Cardiac muscle cell (in vitro differentiated cells and primary cell): ENCODE data around the gene BCORL1. TPM values are rescaled to one million over a fixed set of nuclear protein-coding genes. Genes with fewer than 3 reads are reported as not detected.

Experiments
- DNase-seq, 2 donors: peaks; one replicate each; pipeline versions ENCODE4 v3.0.0 to v3.0.0-alpha.2; 2010 to 2017; ENCODE audit warnings: low read depth in 1 of 2, low spot score in 1 of 2
- H3K27ac ChIP-seq: fragments of 200-600 bp; sonication (generic); 2 replicates; pipeline ENCODE4 v1.5.1; 2016
- H3K27me3 ChIP-seq: fragments of 200-600 bp; sonication (generic); 2 replicates; pipeline ENCODE4 v1.6.0; 2016; ENCODE audit warnings: control low read depth
- H3K36me3 ChIP-seq: fragments of 200-600 bp; sonication (generic); 2 replicates; pipeline ENCODE4 v1.5.1; 2016; ENCODE audit warnings: control low read depth
- H3K4me1 ChIP-seq: fragments of 200-600 bp; sonication (generic); 2 replicates; pipeline ENCODE4 v1.8.1; 2017; ENCODE audit warnings: low read depth, mild to moderate bottlenecking, mixed run types
- H3K4me3 ChIP-seq: fragments of 200-600 bp; sonication (generic); 2 replicates; pipeline ENCODE4 v1.5.1; 2016; ENCODE audit warnings: mild to moderate bottlenecking
- H3K9me3 ChIP-seq: fragments of 200-600 bp; sonication (generic); 2 replicates; pipeline ENCODE4 v1.5.1; 2017; ENCODE audit warnings: low read depth, mild to moderate bottlenecking, control low read depth
- polyA plus RNA-seq: library from polyadenylated mRNA; unstranded; fragments of >200 nt; fragmentation: Nextera tagmentation; extraction: Ambion mirVana; gene quantifications from 2 replicates; pipeline ENCODE4 v1.2.1, GENCODE V29; 2016
- total RNA-seq: library from RNA; depleted of rRNA; stranded (reverse); fragments of >200 nt; gene quantifications from 2 replicates; pipeline ENCODE4 v1.2.3, GENCODE V29; 2016
- TF ChIP-seq, protein P1 (sequence below): IDR thresholded peaks from 2 replicates; pipeline ENCODE4 v1.5.1; 2012; ENCODE audit warnings: low read depth, mild to moderate bottlenecking, low read length

Gene BCORL1
- total and polyA plus RNA-seq, 2 experiments from 2014 or later, result 8.7 to 10.7 TPM

- Histone ChIP-seq H3K27me3 (peaks cover 10% of the 10 kb centered on the region), H3K4me3 (no peak overlapping the region), H3K9me3 (no peaks in the 10 kb centered on the region), H3K4me1 (no peaks in the 10 kb centered on the region), H3K36me3 (no peaks in the 10 kb centered on the region), H3K27ac (no peak overlapping the region)
- DNase-seq, result no peak
- TF ChIP-seq, protein P1, sequence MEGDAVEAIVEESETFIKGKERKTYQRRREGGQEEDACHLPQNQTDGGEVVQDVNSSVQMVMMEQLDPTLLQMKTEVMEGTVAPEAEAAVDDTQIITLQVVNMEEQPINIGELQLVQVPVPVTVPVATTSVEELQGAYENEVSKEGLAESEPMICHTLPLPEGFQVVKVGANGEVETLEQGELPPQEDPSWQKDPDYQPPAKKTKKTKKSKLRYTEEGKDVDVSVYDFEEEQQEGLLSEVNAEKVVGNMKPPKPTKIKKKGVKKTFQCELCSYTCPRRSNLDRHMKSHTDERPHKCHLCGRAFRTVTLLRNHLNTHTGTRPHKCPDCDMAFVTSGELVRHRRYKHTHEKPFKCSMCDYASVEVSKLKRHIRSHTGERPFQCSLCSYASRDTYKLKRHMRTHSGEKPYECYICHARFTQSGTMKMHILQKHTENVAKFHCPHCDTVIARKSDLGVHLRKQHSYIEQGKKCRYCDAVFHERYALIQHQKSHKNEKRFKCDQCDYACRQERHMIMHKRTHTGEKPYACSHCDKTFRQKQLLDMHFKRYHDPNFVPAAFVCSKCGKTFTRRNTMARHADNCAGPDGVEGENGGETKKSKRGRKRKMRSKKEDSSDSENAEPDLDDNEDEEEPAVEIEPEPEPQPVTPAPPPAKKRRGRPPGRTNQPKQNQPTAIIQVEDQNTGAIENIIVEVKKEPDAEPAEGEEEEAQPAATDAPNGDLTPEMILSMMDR, result no peak
Measured at GRCh38 chrX:130105244-130105643, 122.8 kb downstream of the BCORL1 start.

GRCh38 chrX:130106071-130106470 is 123.6 kb downstream of the BCORL1 start:
- no peaks in the 10 kb centered on the region for H3K9me3 ChIP-seq
- no peak for DNase-seq
- TF ChIP-seq, protein P1, result no peak
- no peak overlapping the region for H3K27ac ChIP-seq
- no peak overlapping the region for H3K4me3 ChIP-seq
- no peaks in the 10 kb centered on the region for H3K4me1 ChIP-seq
- no peaks in the 10 kb centered on the region for H3K36me3 ChIP-seq
- peaks cover 16% of the 10 kb centered on the region for H3K27me3 ChIP-seq

Other genes with a start within 250 kb of the BCORL1 start
- gene XPNPEP2, start 243.7 kb upstream of the BCORL1 start, total RNA-seq, result 0.18 TPM in 1 of 2 replicates, not detected in the other
- not detected in 2 replicates for gene XPNPEP2, start 243.7 kb upstream of the BCORL1 start, polyA plus RNA-seq
- gene SASH3, start 202.7 kb upstream of the BCORL1 start, total RNA-seq, result not detected in 2 replicates
- 0.13 and 0.21 TPM in 2 replicates for gene SASH3, start 202.7 kb upstream of the BCORL1 start, polyA plus RNA-seq
- 9.9 and 12.9 TPM in 2 replicates for gene ZDHHC9, start 138.7 kb upstream of the BCORL1 start, total RNA-seq
- 15.5 and 15.6 TPM in 2 replicates for gene ZDHHC9, start 138.7 kb upstream of the BCORL1 start, polyA plus RNA-seq
- gene UTP14A, start 76.5 kb upstream of the BCORL1 start, total RNA-seq, result 7.4 and 11.8 TPM in 2 replicates
- 4.7 and 7.8 TPM in 2 replicates for gene UTP14A, start 76.5 kb upstream of the BCORL1 start, polyA plus RNA-seq
- 1.8 and 1.9 TPM in 2 replicates for gene ELF4, start 127.9 kb downstream of the BCORL1 start, total RNA-seq
- gene ELF4, start 127.9 kb downstream of the BCORL1 start, polyA plus RNA-seq, result 0.88 and 1.3 TPM in 2 replicates
- 53.6 and 69.0 TPM in 2 replicates for gene AIFM1, start 183.2 kb downstream of the BCORL1 start, total RNA-seq
- 126 and 184 TPM in 2 replicates for gene AIFM1, start 183.2 kb downstream of the BCORL1 start, polyA plus RNA-seq
- 2.8 and 8.9 TPM in 2 replicates for gene RAB33A, start 189.3 kb downstream of the BCORL1 start, total RNA-seq
- gene RAB33A, start 189.3 kb downstream of the BCORL1 start, polyA plus RNA-seq, result 1.9 and 7.2 TPM in 2 replicates